H1 (cell line): ENCODE results near the gene CCDC12. TPM values are rescaled to one million over a fixed set of nuclear protein-coding genes. Genes with fewer than 3 reads are reported as not detected.

Source experiments
- CTCF ChIA-PET: fragments of 300-600 bp; sonication (Branson Sonifier 250); formaldehyde crosslinking; loops from one replicate; lab custom pipeline; 2021; ENCODE audit not compliant: partially characterized antibody; lab: Charles Lee
- POLR2A ChIA-PET: fragments of 300-600 bp; sonication (Branson Sonifier 250); formaldehyde crosslinking; loops from one replicate; lab custom pipeline; 2021; ENCODE audit warnings: inconsistent platforms; ENCODE audit not compliant: partially characterized antibody; lab: Charles Lee
- DNase-seq, 2 experiments: peaks; one replicate each; pipeline versions ENCODE4 v3.0.0 to v3.0.0-alpha.2; 2010 to 2022; ENCODE audit warnings: low spot score in 2 of 2, low read depth in 1 of 2, mixed read lengths in 1 of 2
- FAIRE-seq: peaks from 2 replicates; lab custom pipeline; 2011; peaks lifted over from hg19 to GRCh38; lab: Jason Lieb, UNC
- H2AFZ ChIP-seq: 2 replicates; pipeline ENCODE4 v1.8.1; 2012; ENCODE audit warnings: low read length, inconsistent platforms
- H2AK5ac ChIP-seq: 2 replicates; pipeline ENCODE4 v1.6.1; 2013; ENCODE audit warnings: low read depth, low read length
- H2BK120ac ChIP-seq: replicated peaks from 2 replicates; pipeline ENCODE3; 2013; ENCODE audit warnings: low read depth, low read length, inconsistent platforms
- H2BK12ac ChIP-seq: 2 replicates; pipeline ENCODE4 v1.6.1; 2013; ENCODE audit warnings: low read depth, low read length
- H2BK15ac ChIP-seq: 2 replicates; pipeline ENCODE4 v1.6.1; 2013; ENCODE audit warnings: low read length
- H2BK20ac ChIP-seq: 2 replicates; pipeline ENCODE4 v1.6.1; 2013; ENCODE audit warnings: low read length
- H2BK5ac ChIP-seq: 2 replicates; pipeline ENCODE4 v1.6.1; 2013; ENCODE audit warnings: low read depth, low read length
- H3K14ac ChIP-seq: 2 replicates; pipeline ENCODE4 v1.6.1; 2013; ENCODE audit warnings: inconsistent platforms; ENCODE audit not compliant: insufficient read length
- H3K18ac ChIP-seq: 2 replicates; pipeline ENCODE4 v1.6.1; 2013; ENCODE audit warnings: low read length; ENCODE audit errors: extremely low read depth
- H3K23ac ChIP-seq: 2 replicates; pipeline ENCODE4 v1.6.1; 2013; ENCODE audit warnings: inconsistent platforms; ENCODE audit not compliant: insufficient read length
- H3K23me2 ChIP-seq: 2 replicates; pipeline ENCODE4 v1.6.1; 2013; ENCODE audit warnings: low read depth, low read length
- H3K27ac ChIP-seq: 2 replicates; pipeline ENCODE4 v1.6.1; 2011; ENCODE audit warnings: low read depth, low read length, inconsistent platforms
- H3K27me3 ChIP-seq, 4 experiments: replicated peaks in 1 of 4; 1 replicate in 1 of 4; 2 replicates in 3 of 4; pipeline versions ENCODE4 v1.6.1 to v1.8.1; 2011 to 2013; ENCODE audit warnings: low read length in 3 of 4, mild to moderate bottlenecking in 3 of 4, inconsistent platforms in 2 of 4, mixed read lengths in 2 of 4, moderate library complexity in 1 of 4; ENCODE audit not compliant: control insufficient read depth in 3 of 4, insufficient read depth in 3 of 4; ENCODE audit errors: extremely low read depth in 1 of 4
- H3K36me3 ChIP-seq, 4 experiments: 2 replicates each; pipeline versions ENCODE4 v1.6.1 to v1.8.1; 2011 to 2013; ENCODE audit warnings: mild to moderate bottlenecking in 4 of 4, low read length in 3 of 4, moderate library complexity in 2 of 4, control low read depth in 1 of 4, inconsistent platforms in 1 of 4; ENCODE audit not compliant: insufficient read depth in 4 of 4, control insufficient read depth in 2 of 4
- H3K4ac ChIP-seq: replicated peaks from 2 replicates; pipeline ENCODE3; 2013; ENCODE audit warnings: low read length, low read depth, mixed read lengths, inconsistent platforms; ENCODE audit not compliant: insufficient read length
- H3K4me1 ChIP-seq, 4 experiments: replicated peaks in 1 of 4; 1 replicate in 1 of 4; 2 replicates in 3 of 4; pipeline versions ENCODE4 v1.6.1 to v1.8.1; 2011 to 2013; ENCODE audit warnings: low read length in 3 of 4, inconsistent platforms in 2 of 4, mixed read lengths in 1 of 4; ENCODE audit not compliant: insufficient read depth in 4 of 4, control insufficient read depth in 3 of 4
- H3K4me2 ChIP-seq, 2 experiments: 2 replicates each; pipeline versions ENCODE4 v1.6.1 to v1.8.1; 2011 to 2013; ENCODE audit warnings: low read depth in 2 of 2, low read length in 2 of 2, control low read depth in 1 of 2, inconsistent platforms in 1 of 2, mild to moderate bottlenecking in 1 of 2; ENCODE audit not compliant: insufficient read depth in 1 of 2
- H3K4me3 ChIP-seq, 4 experiments: fragments of 200-600, 300-600 bp in 1 of 4; sonication (generic), shearing (Covaris generic), sonication (Bioruptor Twin) in 1 of 4; 2 replicates each; pipeline versions ENCODE4 v1.5.1 to v1.8.1; 2011 to 2016; ENCODE audit warnings: low read length in 4 of 4, low read depth in 3 of 4, control low read depth in 2 of 4, inconsistent platforms in 2 of 4, mild to moderate bottlenecking in 2 of 4, mixed read lengths in 1 of 4, moderate library complexity in 1 of 4; ENCODE audit not compliant: insufficient read depth in 2 of 4; ENCODE audit errors: extremely low read depth in 1 of 4
- H3K56ac ChIP-seq: replicated peaks from 2 replicates; pipeline ENCODE3; 2013; ENCODE audit warnings: low read depth, mild to moderate bottlenecking, mixed read lengths, low read length, inconsistent platforms; ENCODE audit not compliant: insufficient read length
- H3K79me1 ChIP-seq: 2 replicates; pipeline ENCODE4 v1.6.1; 2013; ENCODE audit warnings: low read depth, low read length, control low read depth
- H3K79me2 ChIP-seq, 2 experiments: 2 replicates each; pipeline versions ENCODE4 v1.6.1 to v1.8.1; 2012 to 2013; ENCODE audit warnings: low read length in 2 of 2, mild to moderate bottlenecking in 2 of 2, inconsistent platforms in 1 of 2; ENCODE audit not compliant: insufficient read depth in 2 of 2, control insufficient read depth in 1 of 2
- H3K9ac ChIP-seq, 4 experiments: replicated peaks in 1 of 4; 1 replicate in 1 of 4; 2 replicates in 3 of 4; pipeline versions ENCODE4 v1.6.1 to v1.8.1; 2011 to 2013; ENCODE audit warnings: low read depth in 3 of 4, low read length in 3 of 4, control low read depth in 2 of 4, mild to moderate bottlenecking in 2 of 4, moderate library complexity in 2 of 4, inconsistent platforms in 1 of 4; ENCODE audit errors: extremely low read depth in 1 of 4
- H3K9me3 ChIP-seq, 2 experiments: 2 replicates each; pipeline versions ENCODE4 v1.6.1 to v1.8.1; 2012 to 2013; ENCODE audit warnings: mild to moderate bottlenecking in 2 of 2, moderate library complexity in 2 of 2, control low read depth in 1 of 2, inconsistent platforms in 1 of 2, low read depth in 1 of 2, low read length in 1 of 2, mixed read lengths in 1 of 2; ENCODE audit not compliant: insufficient read depth in 2 of 2
- H4K20me1 ChIP-seq, 2 experiments: replicated peaks in 1 of 2; 2 replicates each; pipeline versions ENCODE3 to v1.8.1; 2011 to 2013; ENCODE audit warnings: inconsistent platforms in 2 of 2, low read length in 2 of 2, mild to moderate bottlenecking in 1 of 2; ENCODE audit not compliant: insufficient read depth in 2 of 2, control insufficient read depth in 1 of 2
- H4K5ac ChIP-seq: 2 replicates; pipeline ENCODE4 v1.6.1; 2013; ENCODE audit warnings: low read length, low read depth, mixed read lengths, inconsistent platforms; ENCODE audit not compliant: insufficient read length
- H4K8ac ChIP-seq: 2 replicates; pipeline ENCODE4 v1.8.0; 2013; ENCODE audit warnings: mild to moderate bottlenecking, moderate library complexity, low read length, inconsistent platforms; ENCODE audit not compliant: insufficient read depth; ENCODE audit errors: extremely low read depth
- H4K91ac ChIP-seq: replicated peaks from 2 replicates; pipeline ENCODE3; 2013; ENCODE audit warnings: low read length, mixed read lengths, inconsistent platforms; ENCODE audit not compliant: insufficient read length
- RXRA ChIP-seq: IDR thresholded peaks from 2 replicates; pipeline ENCODE4 v1.6.1; 2011; ENCODE audit warnings: low read depth, mild to moderate bottlenecking, low read length, moderate library complexity; ENCODE audit not compliant: insufficient read depth
- SUZ12 ChIP-seq: fragments of 200-600 bp; sonication (generic); IDR thresholded peaks from 2 replicates; pipeline ENCODE4 v1.6.1; 2012; ENCODE audit warnings: mild to moderate bottlenecking, inconsistent platforms, low read length, moderate library complexity, mixed read lengths
- TEAD4 ChIP-seq: IDR thresholded peaks from 2 replicates; pipeline ENCODE4 v1.6.1; 2012; ENCODE audit warnings: low read depth, low read length, inconsistent platforms, mixed read lengths
- WGBS, 2 experiments: shearing (Covaris generic) in 1 of 2; methylation state at CpG; one replicate each; pipeline versions ENCODE4 v1.1.6 to v1.1.7; 2013 to 2015; ENCODE audit warnings: low lambda C conversion rate in 2 of 2, mixed read lengths in 2 of 2, inconsistent platforms in 1 of 2, low coverage in 1 of 2, missing lambda C conversion rate in 1 of 2; ENCODE audit not compliant: insufficient replicate concordance in 2 of 2, insufficient coverage in 1 of 2, insufficient read length in 1 of 2; ENCODE audit errors: extremely low coverage in 1 of 2, missing lambda C conversion rate in 1 of 2; 5-methylcytosine and 5-hydroxymethylcytosine counted together
- polyA plus RNA-seq, 7 experiments: library from polyadenylated mRNA; depleted of rRNA in 3 of 7; stranded (reverse) in 5 of 7; unstranded in 2 of 7; fragments of >200 nt in 5 of 7; fragments of 200-250 nt in 2 of 7; gene quantifications; 1 replicate in 5 of 7; 2 replicates in 1 of 7; 4 replicates in 1 of 7; pipeline versions ENCODE4 v1.2.1 to v1.2.3, GENCODE V29; 2011 to 2013; ENCODE audit warnings: missing spikeins in 2 of 7, mixed read lengths in 2 of 7
- total RNA-seq: library from RNA; stranded (reverse); fragmentation: NEBNext Ultra II Directional; extraction: Animal tissue kit (Norgen Biotek cat#: 25700); gene quantifications from 2 replicates; pipeline ENCODE4 v1.2.1, GENCODE V29; 2021
- TF ChIP-seq, protein P1 (sequence below): IDR thresholded peaks from 2 replicates; pipeline ENCODE4 v1.6.1; 2012; ENCODE audit warnings: inconsistent platforms

Gene CCDC12
- total and polyA plus RNA-seq, 2 of the 8 experiments (the other 6 are each of a cell fraction or from before 2014, with no cell fraction given), result 29.5 to 41.3 TPM

DNA sequence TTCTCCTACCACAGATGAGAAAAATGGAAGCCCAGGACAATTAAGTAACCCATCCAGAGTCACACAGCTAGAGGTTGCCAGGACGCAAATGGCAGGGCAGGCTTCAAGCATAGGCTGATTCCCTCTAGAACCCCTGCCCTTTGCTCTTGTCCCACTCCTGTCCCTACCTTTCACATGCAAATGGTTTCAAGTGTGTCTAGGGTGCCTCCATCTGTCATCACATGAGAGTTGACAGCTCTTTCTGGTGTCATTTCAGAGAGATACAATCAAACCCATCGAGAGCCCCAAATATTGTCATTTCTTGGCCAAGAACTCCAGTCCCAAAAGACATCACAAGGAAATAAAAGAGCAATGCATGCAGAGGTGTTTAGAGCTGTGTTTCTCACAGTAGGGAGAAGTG is 23.7 kb downstream of the CCDC12 start:
- H4K20me1 ChIP-seq, result peaks cover 39 to 53% of the 10 kb centered on the region in 2 experiments
- H2BK12ac ChIP-seq, result no peak overlapping the region
- H3K23me2 ChIP-seq, result no peaks in the 10 kb centered on the region; the same call in 1 of the 2 replicates
- no peaks in the 10 kb centered on the region for H3K27me3 ChIP-seq
- H3K56ac ChIP-seq, result no peak overlapping the region
- H4K8ac ChIP-seq, result no peak overlapping the region
- peaks cover 48% of the 10 kb centered on the region for H3K79me1 ChIP-seq
- no peak overlapping the region for H4K91ac ChIP-seq
- H3K14ac ChIP-seq, result no peak overlapping the region
- no peak overlapping the region for H3K27ac ChIP-seq
- H3K4me1 ChIP-seq, result peaks cover 5 to 14% (median 8%) of the 10 kb centered on the region in 4 experiments
- H2AK5ac ChIP-seq, result no peak overlapping the region
- TF ChIP-seq, protein P1, sequence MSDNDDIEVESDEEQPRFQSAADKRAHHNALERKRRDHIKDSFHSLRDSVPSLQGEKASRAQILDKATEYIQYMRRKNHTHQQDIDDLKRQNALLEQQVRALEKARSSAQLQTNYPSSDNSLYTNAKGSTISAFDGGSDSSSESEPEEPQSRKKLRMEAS, result no peak
- TF ChIP-seq RXRA (no peak), SUZ12 (no peak), TEAD4 (no peak)
- no peak overlapping the region for H2AFZ ChIP-seq
- CTCF ChIA-PET, result interaction anchor here (0.6 to 3.1 kb wide), 6 partner anchors 10 to 44 kb away, joined by 3 to 12 read pairs (median 4); no protein-coding TSS in a partner anchor
- WGBS, 2 experiments, result 80% methylated on average over 2 of the region's 2 CpGs; no CpG with 5 or more reads in 1 of the 2 experiments
- H2BK15ac ChIP-seq, result no peak overlapping the region
- DNase-seq, result no peak
- FAIRE-seq, result no peak
- no peak overlapping the region for H2BK20ac ChIP-seq
- H3K4me3 ChIP-seq, result no peak overlapping the region
- no peak overlapping the region for H3K18ac ChIP-seq
- H3K4me2 ChIP-seq, result no peak overlapping the region
- no peak overlapping the region for H3K23ac ChIP-seq
- no peak overlapping the region for H2BK120ac ChIP-seq
- H3K9ac ChIP-seq, result no peak overlapping the region
- H4K5ac ChIP-seq, result no peak overlapping the region
- H3K36me3 ChIP-seq, result no peaks in the 10 kb centered on the region; a peak in 1 of 8 replicates
- H2BK5ac ChIP-seq, result no peak overlapping the region
- no peak overlapping the region for H3K4ac ChIP-seq
- no peaks in the 10 kb centered on the region for H3K9me3 ChIP-seq
- POLR2A ChIA-PET, result no interaction called here
- peaks cover 34 to 94% of the 10 kb centered on the region in 2 experiments for H3K79me2 ChIP-seq
